Caco-2 (cell line): ENCODE measurements around the gene ATE1. TPM values are rescaled to one million over a fixed set of nuclear protein-coding genes. Genes with fewer than 3 reads are reported as not detected.
"Not testable (repeated sequence)": the region's sequence is repeated elsewhere in the genome, so short reads cannot be mapped to it uniquely, and the experiment has no call there.

ENCODE experiments used
- BruUV-seq: library from RNA; stranded (reverse); fragments of 400-500 nt; replicated peaks from 2 replicates; lab custom pipeline; 2021; lab: Mats Ljungman, UMichigan
- CTCF ChIA-PET: fragments of 300-600 bp; sonication (Branson Sonifier 250); formaldehyde crosslinking; loops from one replicate; lab custom pipeline; 2022; ENCODE audit warnings: antibody characterized with exemption; lab: Charles Lee
- POLR2A ChIA-PET: fragments of 300-600 bp; sonication (Branson Sonifier 250); formaldehyde crosslinking; loops from one replicate; lab custom pipeline; 2022; ENCODE audit warnings: antibody characterized with exemption; lab: Charles Lee
- DNase-seq, 2 experiments: peaks; one replicate each; pipeline versions ENCODE4 v3.0.0 to v3.0.0-alpha.2; 2020 to 2022
- H3K27me3 ChIP-seq: replicated peaks from 2 replicates; pipeline ENCODE4 v1.6.0; 2011; ENCODE audit warnings: low read length; ENCODE audit not compliant: control insufficient read depth, insufficient read depth
- H3K36me3 ChIP-seq: 2 replicates; pipeline ENCODE4 v1.5.1; 2011; ENCODE audit warnings: low read length; ENCODE audit not compliant: control insufficient read depth, insufficient read depth
- H3K4me1 ChIP-seq: fragments of 250-450 bp; sonication (Bioruptor Pico); 2 replicates; pipeline ENCODE4 v1.5.1; 2020; ENCODE audit warnings: mild to moderate bottlenecking
- H3K4me3 ChIP-seq: 2 replicates; pipeline ENCODE4 v1.5.1; 2011; ENCODE audit warnings: low read depth, mild to moderate bottlenecking, control low read depth, low read length
- H3K9me3 ChIP-seq: fragments of 250-450 bp; sonication (Bioruptor Pico); 2 replicates; pipeline ENCODE4 v1.5.1; 2020; ENCODE audit warnings: mild to moderate bottlenecking, moderate library complexity
- H3K27ac Mint-ChIP-seq: one replicate; pipeline ENCODE4 v1.8.0; 2022; ENCODE audit warnings: mixed read lengths; ENCODE audit not compliant: unreplicated experiment
- H3K27me3 Mint-ChIP-seq: one replicate; pipeline ENCODE4 v1.8.0; 2022; ENCODE audit warnings: mixed read lengths; ENCODE audit not compliant: insufficient read depth, unreplicated experiment
- H3K36me3 Mint-ChIP-seq: one replicate; pipeline ENCODE4 v1.8.0; 2022; ENCODE audit warnings: mild to moderate bottlenecking, mixed read lengths; ENCODE audit not compliant: insufficient read depth, unreplicated experiment
- H3K4me1 Mint-ChIP-seq: one replicate; pipeline ENCODE4 v1.8.0; 2022; ENCODE audit warnings: low read depth, mixed read lengths; ENCODE audit not compliant: unreplicated experiment
- H3K4me3 Mint-ChIP-seq: one replicate; pipeline ENCODE4 v1.8.0; 2022; ENCODE audit warnings: mild to moderate bottlenecking, moderate library complexity, mixed read lengths; ENCODE audit not compliant: unreplicated experiment
- H3K9me3 Mint-ChIP-seq: one replicate; pipeline ENCODE4 v1.8.0; 2022; ENCODE audit warnings: mixed read lengths; ENCODE audit not compliant: unreplicated experiment
- CTCF ChIP-seq, 2 experiments: fragments of 200-600 bp in 1 of 2; IDR thresholded peaks; 1 replicate in 1 of 2; 2 replicates in 1 of 2; pipeline versions ENCODE4 v1.5.1 to v1.8.0; 2011 to 2022; ENCODE audit warnings: antibody characterized with exemption in 1 of 2, control low read depth in 1 of 2, inconsistent platforms in 1 of 2, low read depth in 1 of 2, low read length in 1 of 2, mild to moderate bottlenecking in 1 of 2, moderate library complexity in 1 of 2; ENCODE audit not compliant: insufficient read depth in 1 of 2, severe bottlenecking in 1 of 2, unreplicated experiment in 1 of 2
- intact Hi-C: fragments of 100-400 bp; cut with micrococcal nuclease; formaldehyde crosslinking; loops from one replicate; pipeline ENCODE4 v1.10.0; 2022; ENCODE audit not compliant: unreplicated experiment
- total RNA-seq: library from RNA; stranded (reverse); gene quantifications from 2 replicates; pipeline ENCODE4 v1.2.3, GENCODE V29; 2022

Gene ATE1
- total RNA-seq, 1 experiment from 2014 or later, result 75.2 TPM

- Histone ChIP-seq H3K27me3 (no peaks in the 10 kb centered on the region), H3K9me3 (no peaks in the 10 kb centered on the region), H3K36me3 (no peaks in the 10 kb centered on the region), H3K4me3 (no peak overlapping the region), H3K4me1 (peaks cover 18% of the 10 kb centered on the region)
- peaks cover 11% of the 10 kb centered on the region for H3K9me3 Mint-ChIP-seq
- ChIA-PET CTCF (no interaction called here), POLR2A (no interaction called here)
- no TSS peak for BruUV-seq
- TF ChIP-seq CTCF (IDR thresholded peaks at IDR 0.05; ENCODE audit: insufficient read depth in 1 of 2, low read depth in 1 of 2, low read length in 1 of 2, severe bottlenecking in 1 of 2, unreplicated experiment in 1 of 2), result no peak
- intact Hi-C loops, result no loop called here
- H3K36me3 Mint-ChIP-seq, result no peaks in the 10 kb centered on the region
- no peaks in the 10 kb centered on the region for H3K27me3 Mint-ChIP-seq
- H3K4me3 Mint-ChIP-seq, result no peak overlapping the region
- peaks cover 23% of the 10 kb centered on the region for H3K4me1 Mint-ChIP-seq
- DNase-seq, result no peak
- no peak overlapping the region for H3K27ac Mint-ChIP-seq
Observed at GRCh38 chr10:121700416-121700815, 227.4 kb downstream of the ATE1 start.

- H3K4me3 ChIP-seq, H3K27ac Mint-ChIP-seq, H3K36me3 ChIP-seq, H3K4me3 Mint-ChIP-seq, CTCF ChIA-PET, H3K27me3 Mint-ChIP-seq, BruUV-seq, H3K27me3 ChIP-seq, DNase-seq, H3K36me3 Mint-ChIP-seq, H3K9me3 ChIP-seq, intact Hi-C loops, POLR2A ChIA-PET: not testable (repeated sequence)
- peaks cover 30% of the 10 kb centered on the region for H3K4me1 Mint-ChIP-seq
- H3K4me1 ChIP-seq, result peaks cover 25% of the 10 kb centered on the region
- peaks cover 11% of the 10 kb centered on the region for H3K9me3 Mint-ChIP-seq
Observed at GRCh38 chr10:121699703-121700102, 228.1 kb downstream of the ATE1 start.

GRCh38 chr10:121698902-121699301 is 228.9 kb downstream of the ATE1 start:
- BruUV-seq, result no TSS peak
- no peaks in the 10 kb centered on the region for H3K27me3 Mint-ChIP-seq
- H3K4me1 Mint-ChIP-seq, result peaks cover 38% of the 10 kb centered on the region
- Histone ChIP-seq H3K36me3 (no peaks in the 10 kb centered on the region), H3K9me3 (no peaks in the 10 kb centered on the region), H3K27me3 (no peaks in the 10 kb centered on the region), H3K4me3 (no peak overlapping the region), H3K4me1 (peaks cover 32% of the 10 kb centered on the region)
- no peak overlapping the region for H3K4me3 Mint-ChIP-seq
- no peak for DNase-seq
- no peak for TF ChIP-seq CTCF (IDR thresholded peaks at IDR 0.05; ENCODE audit: insufficient read depth in 1 of 2, low read depth in 1 of 2, low read length in 1 of 2, severe bottlenecking in 1 of 2, unreplicated experiment in 1 of 2)
- no peak overlapping the region for H3K27ac Mint-ChIP-seq
- intact Hi-C loops, result no loop called here
- H3K9me3 Mint-ChIP-seq, result peaks cover 11% of the 10 kb centered on the region
- ChIA-PET CTCF (no interaction called here), POLR2A (no interaction called here)
- no peaks in the 10 kb centered on the region for H3K36me3 Mint-ChIP-seq

GRCh38 chr10:121698336-121698735 is 229.5 kb downstream of the ATE1 start:
- Mint-ChIP-seq H3K27ac (no peak overlapping the region), H3K4me3 (no peak overlapping the region), H3K27me3 (no peaks in the 10 kb centered on the region), H3K9me3 (peaks cover 11% of the 10 kb centered on the region), H3K36me3 (no peaks in the 10 kb centered on the region), H3K4me1 (peaks cover 39% of the 10 kb centered on the region)
- intact Hi-C loops, result no loop called here
- POLR2A ChIA-PET, result no interaction called here
- no peak for DNase-seq
- Histone ChIP-seq H3K27me3 (no peaks in the 10 kb centered on the region), H3K4me1 (peaks cover 32% of the 10 kb centered on the region), H3K4me3 (no peak overlapping the region), H3K36me3 (no peaks in the 10 kb centered on the region), H3K9me3 (no peaks in the 10 kb centered on the region)
- BruUV-seq, result no TSS peak
- CTCF ChIA-PET, result no interaction called here
- no peak for TF ChIP-seq CTCF (IDR thresholded peaks at IDR 0.05; ENCODE audit: insufficient read depth in 1 of 2, low read depth in 1 of 2, low read length in 1 of 2, severe bottlenecking in 1 of 2, unreplicated experiment in 1 of 2)
